Astrocyte (in vitro differentiated cells and primary cell): ENCODE measurements around the gene RASEF. TPM values are rescaled to one million over a fixed set of nuclear protein-coding genes. Genes with fewer than 3 reads are reported as not detected.
"Not testable (repeated sequence)": the region's sequence is repeated elsewhere in the genome, so short reads cannot be mapped to it uniquely, and the experiment has no call there.

Source experiments
- DNase-seq: peaks from one replicate; pipeline ENCODE4 v3.0.0-alpha.2; 2010; ENCODE audit warnings: low read depth
- FAIRE-seq: peaks from 2 replicates; lab custom pipeline; 2011; peaks lifted over from hg19 to GRCh38; lab: Jason Lieb, UNC
- H2AFZ ChIP-seq: 2 replicates; pipeline ENCODE4 v1.6.0; 2012; ENCODE audit warnings: low read depth, low read length, inconsistent platforms
- H3K27ac ChIP-seq: 2 replicates; pipeline ENCODE4 v1.5.1; 2011; ENCODE audit warnings: low read depth, low read length, inconsistent platforms
- H3K27me3 ChIP-seq: 2 replicates; pipeline ENCODE4 v1.6.0; 2011; ENCODE audit warnings: low read length, inconsistent platforms; ENCODE audit not compliant: insufficient read depth
- H3K36me3 ChIP-seq: 2 replicates; pipeline ENCODE4 v1.5.1; 2011; ENCODE audit warnings: low read length, inconsistent platforms; ENCODE audit not compliant: insufficient read depth
- H3K4me1 ChIP-seq: 2 replicates; pipeline ENCODE4 v1.5.1; 2011; ENCODE audit warnings: low read length, inconsistent platforms; ENCODE audit not compliant: insufficient read depth
- H3K4me2 ChIP-seq: 2 replicates; pipeline ENCODE4 v1.6.0; 2012; ENCODE audit warnings: low read length, inconsistent platforms
- H3K4me3 ChIP-seq: 2 replicates; pipeline ENCODE4 v1.5.1; 2011; ENCODE audit warnings: low read depth, mild to moderate bottlenecking, low read length, inconsistent platforms; ENCODE audit not compliant: insufficient read depth
- H3K79me2 ChIP-seq: 2 replicates; pipeline ENCODE4 v1.6.0; 2012; ENCODE audit warnings: mild to moderate bottlenecking, low read length, inconsistent platforms; ENCODE audit not compliant: insufficient read depth
- H3K9ac ChIP-seq: 2 replicates; pipeline ENCODE4 v1.6.0; 2012; ENCODE audit warnings: mild to moderate bottlenecking, low read length, inconsistent platforms
- H3K9me3 ChIP-seq: 2 replicates; pipeline ENCODE4 v1.5.1; 2012; ENCODE audit warnings: low read depth, mild to moderate bottlenecking, low read length, inconsistent platforms; ENCODE audit not compliant: insufficient read depth
- H4K20me1 ChIP-seq: 2 replicates; pipeline ENCODE4 v1.6.0; 2012; ENCODE audit warnings: low read length, inconsistent platforms; ENCODE audit not compliant: insufficient read depth
- H3K27ac Mint-ChIP-seq: one replicate; pipeline ENCODE4 v1.8.0; 2021; ENCODE audit warnings: mild to moderate bottlenecking, mixed read lengths; ENCODE audit not compliant: unreplicated experiment
- H3K27me3 Mint-ChIP-seq: one replicate; pipeline ENCODE4 v1.8.0; 2021; ENCODE audit warnings: low read depth, mixed read lengths; ENCODE audit not compliant: unreplicated experiment
- H3K36me3 Mint-ChIP-seq: one replicate; pipeline ENCODE4 v1.8.0; 2021; ENCODE audit warnings: low read depth, mixed read lengths; ENCODE audit not compliant: unreplicated experiment
- H3K4me1 Mint-ChIP-seq: one replicate; pipeline ENCODE4 v1.8.0; 2021; ENCODE audit warnings: low read depth, mixed read lengths; ENCODE audit not compliant: unreplicated experiment
- H3K4me3 Mint-ChIP-seq: one replicate; pipeline ENCODE4 v1.8.0; 2021; ENCODE audit warnings: mild to moderate bottlenecking, moderate library complexity, mixed read lengths; ENCODE audit not compliant: unreplicated experiment
- H3K9me3 Mint-ChIP-seq: one replicate; pipeline ENCODE4 v1.8.0; 2021; ENCODE audit warnings: mild to moderate bottlenecking, mixed read lengths; ENCODE audit not compliant: unreplicated experiment
- CTCF ChIP-seq: IDR thresholded peaks from 2 replicates; pipeline ENCODE4 v1.5.1; 2011; ENCODE audit warnings: low read depth, mild to moderate bottlenecking, inconsistent platforms, low read length, moderate library complexity; ENCODE audit not compliant: insufficient read depth
- EZH2 ChIP-seq: IDR thresholded peaks from 2 replicates; pipeline ENCODE4 v1.6.1; 2012; ENCODE audit warnings: mild to moderate bottlenecking, low read length, inconsistent platforms; ENCODE audit not compliant: insufficient read depth
- total RNA-seq: library from RNA; stranded (reverse); gene quantifications from 2 replicates; pipeline ENCODE4 v1.2.1, GENCODE V29; 2021

The RASEF gene
- total RNA-seq, 1 donor from 2014 or later = 0.91 TPM

- TF ChIP-seq EZH2 = no peak
Observed at GRCh38 chr9:83097633-83098032, 34.7 kb upstream of the RASEF start.

DNA sequence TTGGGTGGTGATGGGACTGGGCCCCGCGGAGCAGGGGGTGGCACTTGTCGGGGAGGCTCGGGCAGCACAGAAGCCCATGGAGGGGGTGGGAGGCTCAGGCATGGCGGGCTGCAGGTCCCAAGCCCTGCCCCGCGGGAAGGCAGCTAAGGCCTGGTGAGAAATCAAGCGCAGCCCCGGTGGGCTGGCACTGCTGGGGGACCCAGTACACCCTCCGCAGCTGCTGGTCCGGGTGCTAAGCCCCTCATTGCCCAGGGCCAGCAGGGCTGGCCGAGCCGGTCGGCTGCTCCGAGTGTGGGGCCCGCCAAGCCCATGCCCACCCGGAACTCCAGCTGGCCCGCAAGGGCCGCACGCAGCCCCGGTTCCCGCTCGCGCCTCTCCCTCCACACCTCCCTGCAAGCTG, 30.4 kb upstream of the RASEF start:
- H3K27ac ChIP-seq, H3K79me2 ChIP-seq, H3K27me3 Mint-ChIP-seq, H3K4me2 ChIP-seq, H3K4me3 Mint-ChIP-seq, FAIRE-seq, H3K4me3 ChIP-seq, H3K36me3 Mint-ChIP-seq, H2AFZ ChIP-seq, H3K27ac Mint-ChIP-seq, H3K4me1 Mint-ChIP-seq, H3K9me3 Mint-ChIP-seq, H3K27me3 ChIP-seq, DNase-seq, H3K9me3 ChIP-seq, H3K4me1 ChIP-seq, H3K36me3 ChIP-seq, H4K20me1 ChIP-seq, H3K9ac ChIP-seq: not testable (repeated sequence)

More at GRCh38 chr9:83097633-83098032, 34.7 kb upstream of the RASEF start:
- Histone ChIP-seq H3K27ac (no peak overlapping the region), H3K4me1 (no peaks in the 10 kb centered on the region), H2AFZ (no peak overlapping the region), H3K4me2 (no peak overlapping the region), H3K79me2 (no peaks in the 10 kb centered on the region), H3K4me3 (no peak overlapping the region), H3K9ac (no peak overlapping the region), H3K9me3 (no peaks in the 10 kb centered on the region), H3K27me3 (no peaks in the 10 kb centered on the region), H3K36me3 (no peaks in the 10 kb centered on the region), H4K20me1 (no peaks in the 10 kb centered on the region)
- FAIRE-seq (no peak), DNase-seq (no peak)
- Mint-ChIP-seq H3K4me1 (no peaks in the 10 kb centered on the region), H3K36me3 (no peaks in the 10 kb centered on the region), H3K9me3 (no peaks in the 10 kb centered on the region), H3K27me3 (no peaks in the 10 kb centered on the region), H3K4me3 (no peak overlapping the region), H3K27ac (no peak overlapping the region)

GRCh38 chr9:83081846-83082245, 18.9 kb upstream of the RASEF start:
- no peaks in the 10 kb centered on the region for H3K36me3 Mint-ChIP-seq
- Histone ChIP-seq H3K27me3 (no peaks in the 10 kb centered on the region), H3K9me3 (no peaks in the 10 kb centered on the region), H4K20me1 (no peaks in the 10 kb centered on the region), H3K9ac (no peak overlapping the region), H3K4me1 (no peaks in the 10 kb centered on the region), H3K27ac (no peak overlapping the region), H3K4me2 (no peak overlapping the region), H3K4me3 (no peak overlapping the region), H2AFZ (no peak overlapping the region), H3K79me2 (no peaks in the 10 kb centered on the region), H3K36me3 (no peaks in the 10 kb centered on the region)
- no peaks in the 10 kb centered on the region for H3K4me1 Mint-ChIP-seq
- no peak for DNase-seq
- no peak for FAIRE-seq
- H3K4me3 Mint-ChIP-seq = no peak overlapping the region
- peaks cover 1% of the 10 kb centered on the region for H3K27me3 Mint-ChIP-seq
- H3K27ac Mint-ChIP-seq = no peak overlapping the region
- H3K9me3 Mint-ChIP-seq = no peaks in the 10 kb centered on the region
- TF ChIP-seq CTCF = no peak
- no peak for TF ChIP-seq EZH2
